Kidney epithelial cell (primary cell): ENCODE measurements around the gene TRIP11. TPM values are rescaled to one million over a fixed set of nuclear protein-coding genes. Genes with fewer than 3 reads are reported as not detected.

Experiments used
- DNase-seq: peaks from one replicate; pipeline ENCODE4 v3.0.0-alpha.2; 2010; ENCODE audit warnings: low read depth
- H3K27me3 ChIP-seq: 2 replicates; pipeline ENCODE4 v1.6.0; 2011; ENCODE audit warnings: low read length; ENCODE audit not compliant: control insufficient read depth, insufficient read depth
- H3K36me3 ChIP-seq: 2 replicates; pipeline ENCODE4 v1.5.1; 2011; ENCODE audit warnings: low read length; ENCODE audit not compliant: control insufficient read depth, insufficient read depth
- H3K4me3 ChIP-seq: 2 replicates; pipeline ENCODE4 v1.5.1; 2011; ENCODE audit warnings: low read depth, mild to moderate bottlenecking, control low read depth, low read length
- total RNA-seq: library from RNA; depleted of rRNA; stranded (reverse); fragments of >200 nt; gene quantifications from 2 replicates; pipeline ENCODE4 v1.2.3, GENCODE V29; 2015
- TF ChIP-seq, protein P1 (sequence below): IDR thresholded peaks from 2 replicates; pipeline ENCODE4 v1.5.1; 2011; ENCODE audit warnings: mild to moderate bottlenecking, moderate library complexity, low read length, control low read depth, inconsistent platforms; ENCODE audit not compliant: insufficient read depth, poor library complexity, severe bottlenecking

The TRIP11 gene
- total RNA-seq, 1 donor from 2014 or later: 19.4 TPM

DNA sequence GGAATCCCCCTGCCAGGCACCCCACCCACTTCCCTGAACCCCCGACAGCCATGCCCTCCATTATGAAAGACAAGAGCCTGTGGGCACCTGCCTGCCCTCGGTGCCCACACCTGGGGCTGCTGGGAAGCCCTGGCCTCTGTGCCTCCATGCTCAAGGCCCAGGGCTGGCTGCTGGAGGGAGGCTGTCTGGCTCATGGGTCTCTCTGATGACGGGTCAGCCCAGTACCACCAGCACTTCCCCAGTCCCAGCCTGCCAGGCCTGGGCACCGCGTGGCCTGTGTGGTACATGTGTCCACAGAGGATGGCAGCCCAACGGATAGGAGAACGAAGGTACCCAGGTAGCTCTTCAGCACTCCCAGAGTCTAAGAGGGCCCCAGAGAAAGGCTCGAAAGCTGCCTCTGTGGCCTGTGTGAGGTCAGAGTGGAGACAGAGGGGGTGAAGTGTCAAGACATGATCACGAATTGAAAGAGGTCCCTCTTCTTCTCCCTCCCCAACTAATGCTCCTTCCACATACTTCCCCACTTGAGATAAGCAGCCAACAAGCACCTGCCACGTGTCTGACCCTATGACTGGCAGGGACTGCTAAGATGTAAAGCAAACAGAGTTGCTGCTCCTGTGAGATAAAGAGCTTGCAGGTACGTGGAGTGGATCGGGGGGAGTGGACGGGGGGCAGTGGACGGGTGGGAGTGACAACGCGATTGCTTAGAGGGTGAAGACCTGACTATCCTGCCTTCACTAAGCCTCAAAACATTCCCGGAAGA is 113.5 kb downstream of the TRIP11 start:
- Histone ChIP-seq H3K36me3 (no peaks in the 10 kb centered on the region), H3K27me3 (no peaks in the 10 kb centered on the region), H3K4me3 (no peak overlapping the region)
- TF ChIP-seq, protein P1, sequence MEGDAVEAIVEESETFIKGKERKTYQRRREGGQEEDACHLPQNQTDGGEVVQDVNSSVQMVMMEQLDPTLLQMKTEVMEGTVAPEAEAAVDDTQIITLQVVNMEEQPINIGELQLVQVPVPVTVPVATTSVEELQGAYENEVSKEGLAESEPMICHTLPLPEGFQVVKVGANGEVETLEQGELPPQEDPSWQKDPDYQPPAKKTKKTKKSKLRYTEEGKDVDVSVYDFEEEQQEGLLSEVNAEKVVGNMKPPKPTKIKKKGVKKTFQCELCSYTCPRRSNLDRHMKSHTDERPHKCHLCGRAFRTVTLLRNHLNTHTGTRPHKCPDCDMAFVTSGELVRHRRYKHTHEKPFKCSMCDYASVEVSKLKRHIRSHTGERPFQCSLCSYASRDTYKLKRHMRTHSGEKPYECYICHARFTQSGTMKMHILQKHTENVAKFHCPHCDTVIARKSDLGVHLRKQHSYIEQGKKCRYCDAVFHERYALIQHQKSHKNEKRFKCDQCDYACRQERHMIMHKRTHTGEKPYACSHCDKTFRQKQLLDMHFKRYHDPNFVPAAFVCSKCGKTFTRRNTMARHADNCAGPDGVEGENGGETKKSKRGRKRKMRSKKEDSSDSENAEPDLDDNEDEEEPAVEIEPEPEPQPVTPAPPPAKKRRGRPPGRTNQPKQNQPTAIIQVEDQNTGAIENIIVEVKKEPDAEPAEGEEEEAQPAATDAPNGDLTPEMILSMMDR: no peak
- DNase-seq: no peak

DNA sequence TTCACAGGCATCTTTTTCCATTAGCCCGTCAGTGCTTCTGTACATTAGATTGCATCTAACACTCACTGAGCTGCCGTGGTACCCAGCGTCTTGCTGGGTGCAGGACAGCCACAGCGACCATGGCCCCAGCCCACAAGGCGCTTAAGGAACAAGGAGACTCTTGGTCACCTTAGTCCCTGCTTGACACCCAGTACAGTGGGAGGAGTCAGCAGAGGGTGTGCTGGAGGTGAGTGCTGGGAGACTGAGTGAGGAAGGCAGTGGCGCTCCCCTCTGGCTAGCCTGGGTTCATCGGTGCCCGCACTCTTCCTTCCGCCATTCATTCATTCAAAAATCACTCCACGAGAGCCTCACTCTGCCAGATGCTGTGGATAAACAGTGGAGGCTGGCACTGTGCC is 114.1 kb downstream of the TRIP11 start:
- TF ChIP-seq, protein P1: no peak
- H3K4me3 ChIP-seq: no peak overlapping the region
- no peaks in the 10 kb centered on the region for H3K36me3 ChIP-seq
- DNase-seq: no peak
- H3K27me3 ChIP-seq: no peaks in the 10 kb centered on the region

DNA sequence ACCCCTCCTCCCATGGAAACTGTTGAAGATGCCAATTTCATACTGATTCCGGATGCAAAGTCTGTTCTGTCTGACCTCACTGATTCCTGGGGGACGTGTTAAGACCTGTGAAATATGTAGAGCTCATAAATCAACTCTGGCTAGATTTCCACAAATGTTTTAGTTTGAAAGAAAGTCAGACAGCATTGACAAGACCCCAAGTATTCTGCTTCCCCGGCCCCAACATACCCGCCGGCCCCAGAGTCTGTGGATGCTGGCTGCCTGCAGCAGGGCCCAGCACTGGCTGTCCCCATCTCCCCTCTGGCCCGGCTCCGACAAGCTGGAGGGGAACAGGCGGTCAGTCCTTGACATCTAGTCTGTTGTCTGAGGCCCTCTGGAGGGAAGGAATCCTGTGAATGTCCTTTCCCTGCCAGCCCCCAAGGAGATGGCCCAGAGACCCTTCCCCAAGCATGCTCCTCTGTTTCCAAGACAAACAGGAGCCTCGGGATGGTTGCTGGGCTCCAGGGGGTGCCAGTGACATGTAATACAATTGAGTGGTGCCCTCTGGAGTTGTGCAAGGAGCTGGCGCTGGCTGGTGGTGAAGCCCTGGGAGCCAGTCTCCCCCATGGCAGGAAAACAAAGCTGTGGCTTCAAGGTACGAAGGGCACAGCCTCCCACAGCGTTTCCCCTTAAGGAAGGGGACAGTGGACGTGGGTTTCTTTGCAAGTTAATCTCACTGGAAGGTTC is 114.7 kb downstream of the TRIP11 start:
- no peak for DNase-seq
- H3K36me3 ChIP-seq: no peaks in the 10 kb centered on the region
- TF ChIP-seq, protein P1: no peak
- no peak overlapping the region for H3K4me3 ChIP-seq
- no peaks in the 10 kb centered on the region for H3K27me3 ChIP-seq

DNA sequence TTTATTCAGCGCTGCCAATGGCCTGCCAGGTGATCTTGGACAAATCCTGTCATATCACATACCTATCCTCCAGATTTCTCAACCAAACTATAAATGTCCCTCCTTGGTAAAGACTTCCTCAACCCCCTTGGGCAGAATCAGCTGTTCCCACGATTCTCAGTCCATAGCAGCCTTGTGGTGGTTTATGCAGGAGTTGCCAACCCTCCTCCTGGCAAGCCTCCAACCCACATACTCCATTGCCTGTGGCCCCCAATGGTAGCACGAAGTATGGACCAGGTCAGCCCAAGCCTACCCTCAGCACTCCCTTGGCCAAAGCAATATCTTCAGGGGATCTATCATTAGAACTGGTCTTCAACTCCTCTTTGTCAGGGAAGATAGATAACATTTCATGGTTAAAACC is 119.3 kb downstream of the TRIP11 start:
- DNase-seq: no peak
- Histone ChIP-seq H3K36me3 (no peaks in the 10 kb centered on the region), H3K27me3 (no peaks in the 10 kb centered on the region), H3K4me3 (no peak overlapping the region)
- TF ChIP-seq, protein P1: no peak

DNA sequence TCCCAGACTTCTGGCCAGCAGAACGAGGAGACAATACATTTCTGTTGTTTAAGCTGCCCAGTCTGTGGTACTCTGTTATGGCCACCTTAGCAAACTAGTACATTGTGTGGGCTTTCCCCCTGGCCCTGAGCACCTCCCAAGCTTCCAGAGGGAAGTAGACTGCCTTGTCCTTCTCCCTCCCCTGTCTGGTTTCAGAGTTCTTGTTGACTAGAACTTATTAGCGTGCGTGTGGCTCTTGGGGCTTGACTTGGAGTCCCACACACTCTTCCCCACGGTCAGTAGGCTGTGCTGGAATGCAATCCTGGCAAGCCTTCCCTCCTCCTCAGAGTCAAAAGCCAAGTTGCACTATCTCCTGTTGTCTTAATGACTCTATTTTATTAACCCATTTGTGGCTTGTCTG is 120.0 kb downstream of the TRIP11 start:
- no peak for DNase-seq
- TF ChIP-seq, protein P1: no peak
- no peaks in the 10 kb centered on the region for H3K27me3 ChIP-seq
- no peaks in the 10 kb centered on the region for H3K36me3 ChIP-seq
- no peak overlapping the region for H3K4me3 ChIP-seq
